Ectodermal cell (in vitro differentiated cells): ENCODE data around the gene TTLL5. TPM values are rescaled to one million over a fixed set of nuclear protein-coding genes. Genes with fewer than 3 reads are reported as not detected.

ENCODE experiments used
- H3K27ac ChIP-seq: 2 replicates; pipeline ENCODE4 v1.7.0; 2013; ENCODE audit warnings: mild to moderate bottlenecking, low read depth, low read length; ENCODE audit not compliant: insufficient read depth, poor library complexity, severe bottlenecking
- H3K27me3 ChIP-seq: 2 replicates; pipeline ENCODE4 v1.7.0; 2013; ENCODE audit warnings: mild to moderate bottlenecking, low read length; ENCODE audit not compliant: insufficient read depth, control insufficient read depth, poor library complexity, severe bottlenecking
- H3K36me3 ChIP-seq: one replicate; pipeline ENCODE4 v1.7.0; 2013; ENCODE audit warnings: low read length; ENCODE audit not compliant: control insufficient read depth, insufficient read depth
- H3K4me1 ChIP-seq: one replicate; pipeline ENCODE4 v1.7.0; 2013; ENCODE audit warnings: low read length; ENCODE audit not compliant: control insufficient read depth, insufficient read depth
- H3K4me3 ChIP-seq: 2 replicates; pipeline ENCODE4 v1.7.0; 2013; ENCODE audit warnings: low read depth, low read length, control low read depth; ENCODE audit not compliant: insufficient read depth
- H3K9me3 ChIP-seq: 2 replicates; pipeline ENCODE4 v1.7.0; 2013; ENCODE audit warnings: mild to moderate bottlenecking, low read length, moderate library complexity; ENCODE audit not compliant: control insufficient read depth
- WGBS, 2 experiments: methylation state at CpG; one replicate each; pipeline ENCODE4 v1.1.7; 2013; ENCODE audit warnings: missing lambda C conversion rate in 2 of 2; 5-methylcytosine and 5-hydroxymethylcytosine counted together
- polyA plus RNA-seq, 4 experiments: library from polyadenylated mRNA; stranded (reverse); fragments of 50-300 nt; gene quantifications; one replicate each; pipeline ENCODE4 v1.2.3, GENCODE V29; 2013

TTLL5 gene, protein sequence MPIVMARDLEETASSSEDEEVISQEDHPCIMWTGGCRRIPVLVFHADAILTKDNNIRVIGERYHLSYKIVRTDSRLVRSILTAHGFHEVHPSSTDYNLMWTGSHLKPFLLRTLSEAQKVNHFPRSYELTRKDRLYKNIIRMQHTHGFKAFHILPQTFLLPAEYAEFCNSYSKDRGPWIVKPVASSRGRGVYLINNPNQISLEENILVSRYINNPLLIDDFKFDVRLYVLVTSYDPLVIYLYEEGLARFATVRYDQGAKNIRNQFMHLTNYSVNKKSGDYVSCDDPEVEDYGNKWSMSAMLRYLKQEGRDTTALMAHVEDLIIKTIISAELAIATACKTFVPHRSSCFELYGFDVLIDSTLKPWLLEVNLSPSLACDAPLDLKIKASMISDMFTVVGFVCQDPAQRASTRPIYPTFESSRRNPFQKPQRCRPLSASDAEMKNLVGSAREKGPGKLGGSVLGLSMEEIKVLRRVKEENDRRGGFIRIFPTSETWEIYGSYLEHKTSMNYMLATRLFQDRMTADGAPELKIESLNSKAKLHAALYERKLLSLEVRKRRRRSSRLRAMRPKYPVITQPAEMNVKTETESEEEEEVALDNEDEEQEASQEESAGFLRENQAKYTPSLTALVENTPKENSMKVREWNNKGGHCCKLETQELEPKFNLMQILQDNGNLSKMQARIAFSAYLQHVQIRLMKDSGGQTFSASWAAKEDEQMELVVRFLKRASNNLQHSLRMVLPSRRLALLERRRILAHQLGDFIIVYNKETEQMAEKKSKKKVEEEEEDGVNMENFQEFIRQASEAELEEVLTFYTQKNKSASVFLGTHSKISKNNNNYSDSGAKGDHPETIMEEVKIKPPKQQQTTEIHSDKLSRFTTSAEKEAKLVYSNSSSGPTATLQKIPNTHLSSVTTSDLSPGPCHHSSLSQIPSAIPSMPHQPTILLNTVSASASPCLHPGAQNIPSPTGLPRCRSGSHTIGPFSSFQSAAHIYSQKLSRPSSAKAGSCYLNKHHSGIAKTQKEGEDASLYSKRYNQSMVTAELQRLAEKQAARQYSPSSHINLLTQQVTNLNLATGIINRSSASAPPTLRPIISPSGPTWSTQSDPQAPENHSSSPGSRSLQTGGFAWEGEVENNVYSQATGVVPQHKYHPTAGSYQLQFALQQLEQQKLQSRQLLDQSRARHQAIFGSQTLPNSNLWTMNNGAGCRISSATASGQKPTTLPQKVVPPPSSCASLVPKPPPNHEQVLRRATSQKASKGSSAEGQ (N-terminal part only)
- polyA plus RNA-seq (2013, experiment 1 of 4) = 41.2 TPM
- polyA plus RNA-seq (2013, experiment 2 of 4) = 41.0 TPM
- 21.0 TPM for polyA plus RNA-seq (2013, experiment 3 of 4)
- 22.3 TPM for polyA plus RNA-seq (2013, experiment 4 of 4)

DNA sequence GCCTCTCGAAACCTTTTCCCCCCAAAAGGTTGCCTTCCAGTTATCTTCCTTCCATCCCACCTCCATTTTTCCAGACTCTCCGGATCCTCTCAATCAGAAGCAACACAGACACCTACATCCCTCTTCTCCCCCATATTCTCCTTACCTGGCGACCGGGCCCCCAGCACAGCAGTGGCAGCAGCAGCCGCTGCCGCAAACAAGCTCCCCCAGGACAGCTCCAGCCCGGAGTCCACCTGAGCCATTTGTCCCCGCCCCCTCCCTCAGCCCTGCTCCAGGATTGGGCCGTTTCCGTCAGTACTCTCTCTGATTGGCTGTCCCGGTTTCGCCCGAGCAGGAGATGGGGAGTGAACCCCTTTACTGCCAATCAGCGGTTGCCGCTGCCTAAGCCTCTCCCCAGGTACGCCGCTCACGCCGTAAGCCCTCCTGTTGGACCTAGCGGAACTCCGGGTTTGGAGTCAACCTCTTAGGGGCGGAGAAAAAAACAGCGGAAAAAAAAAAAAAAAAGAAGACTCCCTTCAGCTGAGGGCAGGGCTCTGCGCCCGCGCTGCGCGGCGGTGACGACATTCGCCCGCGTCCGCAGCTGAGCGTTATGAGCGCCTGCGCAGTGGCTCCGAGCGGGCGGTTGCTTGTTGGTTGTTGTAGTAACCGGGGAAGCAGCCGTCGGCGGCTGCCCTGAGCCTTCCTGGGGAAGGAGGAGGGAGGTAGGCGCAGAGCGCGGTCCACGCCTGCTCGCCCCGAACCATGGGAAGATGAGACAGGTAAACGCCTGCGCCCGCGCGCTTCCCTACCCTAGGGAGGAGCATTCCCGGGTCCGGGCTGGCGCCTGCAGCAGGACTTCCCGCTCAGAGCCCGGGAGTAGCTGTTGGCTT, at the start of gene TTLL5, which contains the start of gene ERG28:
TTLL5 (plus strand) TSS at position 617 of the 869 bp plus-strand sequence. CDS start 1,904 bp downstream, outside the sequence.
ERG28 (minus strand) TSS at position 247 of the 869 bp plus-strand sequence. CDS start 3,374 bp downstream, outside the sequence.
- Histone ChIP-seq H3K4me1 (peaks cover 3% of the 10 kb centered on the region), H3K27ac (peak within 1 kb of the TSS; percentile 84), H3K27me3 (no peaks in the 10 kb centered on the region), H3K9me3 (no peaks in the 10 kb centered on the region), H3K36me3 (peaks cover 8% of the 10 kb centered on the region), H3K4me3 (peak within 1 kb of the TSS; percentile 54)
- 0 to 1% methylated on average over 60 of the region's 60 CpGs for WGBS, 2 experiments

GRCh38 chr14:75612157-75612556, 48.9 kb upstream of the TTLL5 start:
- 84 to 90% methylated on average over 4 of the region's 4 CpGs for WGBS, 2 experiments
- H3K4me3 ChIP-seq = no peak overlapping the region
- no peaks in the 10 kb centered on the region for H3K9me3 ChIP-seq
- no peak overlapping the region for H3K27ac ChIP-seq
- H3K4me1 ChIP-seq = peaks cover 6% of the 10 kb centered on the region
- H3K27me3 ChIP-seq = no peaks in the 10 kb centered on the region
- no peaks in the 10 kb centered on the region for H3K36me3 ChIP-seq

DNA sequence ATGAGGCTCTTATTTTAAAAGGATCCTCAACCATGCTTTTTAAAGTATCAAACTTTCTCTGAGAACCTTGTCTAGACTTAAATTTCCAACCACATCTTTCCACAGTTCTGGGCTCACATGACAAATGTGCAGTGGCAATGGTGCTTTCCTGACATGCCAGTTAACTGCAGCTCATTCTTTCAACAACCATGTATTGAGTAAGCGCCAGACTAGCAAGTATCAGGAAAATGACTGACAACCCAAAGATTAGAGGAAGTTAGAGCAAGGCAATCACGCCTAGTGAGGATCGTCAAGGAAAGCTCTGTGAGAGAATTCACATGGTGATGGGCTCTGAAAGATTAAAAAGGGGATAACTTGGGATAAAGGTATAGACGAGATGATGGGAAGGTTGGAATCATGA, 46.9 kb upstream of the TTLL5 start:
- no peaks in the 10 kb centered on the region for H3K27me3 ChIP-seq
- no peaks in the 10 kb centered on the region for H3K9me3 ChIP-seq
- no peaks in the 10 kb centered on the region for H3K36me3 ChIP-seq
- no peak overlapping the region for H3K27ac ChIP-seq
- H3K4me3 ChIP-seq = no peak overlapping the region
- H3K4me1 ChIP-seq = peaks cover 6% of the 10 kb centered on the region
- 69% methylated on average over 4 of the region's 4 CpGs for WGBS, 2 experiments

DNA sequence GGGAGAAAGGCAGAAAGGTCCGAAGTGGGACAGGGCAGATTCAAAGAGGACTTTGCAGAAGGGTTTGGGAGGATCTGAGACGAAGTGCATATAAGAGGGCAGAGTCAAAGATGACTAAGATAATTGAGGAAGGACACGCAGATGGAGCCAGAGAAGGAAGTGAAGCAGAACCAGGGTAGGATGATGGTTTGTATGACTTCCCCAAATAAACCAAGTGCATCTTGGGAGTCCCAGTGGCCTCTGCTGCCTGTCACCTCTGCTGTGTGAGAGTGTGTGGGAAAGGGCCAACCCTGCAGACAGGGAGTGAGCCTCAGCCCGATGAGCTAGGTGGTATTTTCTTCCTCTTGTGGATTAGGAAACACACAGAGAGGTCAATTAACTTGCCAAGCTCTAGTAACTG, 45.8 kb upstream of the TTLL5 start:
- H3K27me3 ChIP-seq = no peaks in the 10 kb centered on the region
- H3K4me1 ChIP-seq = peaks cover 6% of the 10 kb centered on the region
- H3K9me3 ChIP-seq = no peaks in the 10 kb centered on the region
- no peak overlapping the region for H3K27ac ChIP-seq
- 94 to 95% methylated on average over 4 of the region's 4 CpGs for WGBS, 2 experiments
- no peak overlapping the region for H3K4me3 ChIP-seq
- no peaks in the 10 kb centered on the region for H3K36me3 ChIP-seq

GRCh38 chr14:75619548-75619947, 41.5 kb upstream of the TTLL5 start:
- H3K27me3 ChIP-seq = no peaks in the 10 kb centered on the region

GRCh38 chr14:75625034-75625433, 36.0 kb upstream of the TTLL5 start:
- Histone ChIP-seq H3K27ac (no peak overlapping the region), H3K9me3 (no peaks in the 10 kb centered on the region), H3K27me3 (no peaks in the 10 kb centered on the region), H3K4me3 (no peak overlapping the region), H3K4me1 (no peaks in the 10 kb centered on the region), H3K36me3 (no peaks in the 10 kb centered on the region)
- 65 to 75% methylated on average over 1 to 2 of the region's 3 CpGs for WGBS, 2 experiments

More at GRCh38 chr14:75619548-75619947, 41.5 kb upstream of the TTLL5 start:
- no peak overlapping the region for H3K4me3 ChIP-seq
- whole genome bisulfite sequencing, 2 experiments = 96% methylated on average over 1 of the region's 1 CpG
- H3K9me3 ChIP-seq = no peaks in the 10 kb centered on the region
- H3K27ac ChIP-seq = no peak overlapping the region
- H3K36me3 ChIP-seq = no peaks in the 10 kb centered on the region
- H3K4me1 ChIP-seq = no peaks in the 10 kb centered on the region

- Histone ChIP-seq H3K27me3 (no peaks in the 10 kb centered on the region), H3K4me3 (no peak overlapping the region), H3K27ac (no peak overlapping the region), H3K9me3 (no peaks in the 10 kb centered on the region), H3K36me3 (no peaks in the 10 kb centered on the region), H3K4me1 (peaks cover 7% of the 10 kb centered on the region)
- WGBS, 2 experiments = 95 to 100% methylated on average over 3 of the region's 3 CpGs
Observed at GRCh38 chr14:75626396-75626795, 34.6 kb upstream of the TTLL5 start.

DNA sequence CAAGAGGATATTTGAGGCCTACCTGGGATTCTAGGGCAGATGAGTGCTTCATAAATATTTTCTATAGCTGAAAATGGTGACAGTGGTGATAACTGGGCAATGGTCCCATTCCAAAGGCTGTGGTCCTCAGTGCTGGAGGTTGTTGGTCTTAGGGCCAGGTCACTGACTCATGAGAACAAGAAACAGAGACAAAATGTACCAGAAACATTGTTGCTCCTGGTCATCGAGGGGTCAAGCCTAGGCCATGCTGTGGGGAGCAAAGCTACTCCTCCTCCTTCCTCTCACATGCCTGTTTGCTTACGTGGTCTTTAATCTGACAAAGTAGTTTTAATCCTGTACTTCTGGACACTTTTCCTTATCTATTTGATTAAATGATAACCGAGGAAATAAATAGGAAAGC, 34.2 kb upstream of the TTLL5 start:
- Histone ChIP-seq H3K36me3 (no peaks in the 10 kb centered on the region), H3K4me3 (no peak overlapping the region), H3K27ac (no peak overlapping the region), H3K9me3 (no peaks in the 10 kb centered on the region), H3K4me1 (peaks cover 12% of the 10 kb centered on the region), H3K27me3 (no peaks in the 10 kb centered on the region)
- WGBS, 2 experiments = 90 to 95% methylated on average over 1 to 3 of the region's 3 CpGs

DNA sequence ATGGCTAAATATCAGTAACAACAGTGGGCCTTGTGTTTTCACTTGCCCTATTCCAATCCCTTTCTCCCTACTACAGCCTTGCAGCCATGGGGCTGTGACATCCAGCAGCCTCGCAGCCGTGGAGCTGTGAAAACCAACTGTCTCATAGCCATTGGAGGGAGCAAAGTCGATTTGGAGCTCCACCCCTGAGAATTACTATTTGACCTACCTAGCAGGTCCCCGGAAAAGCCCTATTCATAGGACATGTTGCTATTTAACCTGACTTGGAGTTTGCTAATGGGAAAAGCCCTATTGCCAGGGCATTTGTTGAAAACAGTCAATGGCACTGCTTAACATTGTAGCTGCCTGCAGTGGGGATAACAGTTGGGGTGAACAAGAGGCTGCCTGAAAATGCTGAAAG, 33.6 kb upstream of the TTLL5 start:
- H3K4me3 ChIP-seq = no peak overlapping the region
- H3K27ac ChIP-seq = no peak overlapping the region
- 86 to 87% methylated on average over 4 of the region's 4 CpGs for whole genome bisulfite sequencing, 2 experiments
- no peaks in the 10 kb centered on the region for H3K27me3 ChIP-seq
- no peaks in the 10 kb centered on the region for H3K36me3 ChIP-seq
- no peaks in the 10 kb centered on the region for H3K9me3 ChIP-seq
- H3K4me1 ChIP-seq = peaks cover 13% of the 10 kb centered on the region
